ENCODE data around the gene JUND. TPM values are rescaled to one million over a fixed set of nuclear protein-coding genes. Genes with fewer than 3 reads are reported as not detected.

The JUND gene
- total RNA-seq, 1 donor from 2014 or later, result 225 TPM

DNA sequence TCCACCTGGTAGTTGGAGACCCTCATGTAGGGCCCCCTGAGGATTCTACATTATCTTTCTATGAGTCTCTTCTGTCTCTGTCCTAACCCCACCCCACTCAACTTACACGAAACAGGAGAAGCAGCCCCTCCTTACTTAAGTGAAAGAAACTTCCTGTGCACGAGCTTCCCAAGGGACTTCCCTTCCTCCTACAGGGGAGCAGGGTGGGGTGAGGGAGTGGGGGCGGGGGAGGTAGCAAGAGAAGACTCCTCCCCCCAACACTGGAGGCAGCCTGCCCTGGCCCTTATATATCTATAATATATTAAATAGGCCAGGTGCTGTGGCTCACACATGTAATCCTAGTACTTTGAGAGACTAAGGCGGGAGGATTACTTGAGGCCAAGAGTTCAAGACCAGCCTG lies 49.6 kb downstream of the JUND start:
- H3K4me3 Mint-ChIP-seq, result no peak overlapping the region
- peaks cover 5% of the 10 kb centered on the region for H3K9me3 Mint-ChIP-seq
- peaks cover 65% of the 10 kb centered on the region for H3K27me3 Mint-ChIP-seq
- DNase-seq, result no peak
- H3K36me3 Mint-ChIP-seq (ENCODE audit: low read depth), result no peaks in the 10 kb centered on the region
- ChIA-PET CTCF (interaction anchor here (1.3 kb wide), 1 partner anchor 20 kb away, joined by 3 read pairs; no protein-coding TSS in a partner anchor), POLR2A (interaction anchor here (0.5 to 0.7 kb wide), 5 partner anchors 10 to 206 kb away, joined by 3 to 14 read pairs (median 4); no protein-coding TSS in a partner anchor)
- H3K4me1 Mint-ChIP-seq, result peaks cover 29% of the 10 kb centered on the region
- no peak overlapping the region for H3K27ac Mint-ChIP-seq
- ATAC-seq (ENCODE audit: low read depth), result no peak
- intact Hi-C loops (cut with micrococcal nuclease), result no loop called here
- TF ChIP-seq, protein P1, sequence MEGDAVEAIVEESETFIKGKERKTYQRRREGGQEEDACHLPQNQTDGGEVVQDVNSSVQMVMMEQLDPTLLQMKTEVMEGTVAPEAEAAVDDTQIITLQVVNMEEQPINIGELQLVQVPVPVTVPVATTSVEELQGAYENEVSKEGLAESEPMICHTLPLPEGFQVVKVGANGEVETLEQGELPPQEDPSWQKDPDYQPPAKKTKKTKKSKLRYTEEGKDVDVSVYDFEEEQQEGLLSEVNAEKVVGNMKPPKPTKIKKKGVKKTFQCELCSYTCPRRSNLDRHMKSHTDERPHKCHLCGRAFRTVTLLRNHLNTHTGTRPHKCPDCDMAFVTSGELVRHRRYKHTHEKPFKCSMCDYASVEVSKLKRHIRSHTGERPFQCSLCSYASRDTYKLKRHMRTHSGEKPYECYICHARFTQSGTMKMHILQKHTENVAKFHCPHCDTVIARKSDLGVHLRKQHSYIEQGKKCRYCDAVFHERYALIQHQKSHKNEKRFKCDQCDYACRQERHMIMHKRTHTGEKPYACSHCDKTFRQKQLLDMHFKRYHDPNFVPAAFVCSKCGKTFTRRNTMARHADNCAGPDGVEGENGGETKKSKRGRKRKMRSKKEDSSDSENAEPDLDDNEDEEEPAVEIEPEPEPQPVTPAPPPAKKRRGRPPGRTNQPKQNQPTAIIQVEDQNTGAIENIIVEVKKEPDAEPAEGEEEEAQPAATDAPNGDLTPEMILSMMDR (IDR thresholded peaks at IDR 0.05), result no peak

DNA sequence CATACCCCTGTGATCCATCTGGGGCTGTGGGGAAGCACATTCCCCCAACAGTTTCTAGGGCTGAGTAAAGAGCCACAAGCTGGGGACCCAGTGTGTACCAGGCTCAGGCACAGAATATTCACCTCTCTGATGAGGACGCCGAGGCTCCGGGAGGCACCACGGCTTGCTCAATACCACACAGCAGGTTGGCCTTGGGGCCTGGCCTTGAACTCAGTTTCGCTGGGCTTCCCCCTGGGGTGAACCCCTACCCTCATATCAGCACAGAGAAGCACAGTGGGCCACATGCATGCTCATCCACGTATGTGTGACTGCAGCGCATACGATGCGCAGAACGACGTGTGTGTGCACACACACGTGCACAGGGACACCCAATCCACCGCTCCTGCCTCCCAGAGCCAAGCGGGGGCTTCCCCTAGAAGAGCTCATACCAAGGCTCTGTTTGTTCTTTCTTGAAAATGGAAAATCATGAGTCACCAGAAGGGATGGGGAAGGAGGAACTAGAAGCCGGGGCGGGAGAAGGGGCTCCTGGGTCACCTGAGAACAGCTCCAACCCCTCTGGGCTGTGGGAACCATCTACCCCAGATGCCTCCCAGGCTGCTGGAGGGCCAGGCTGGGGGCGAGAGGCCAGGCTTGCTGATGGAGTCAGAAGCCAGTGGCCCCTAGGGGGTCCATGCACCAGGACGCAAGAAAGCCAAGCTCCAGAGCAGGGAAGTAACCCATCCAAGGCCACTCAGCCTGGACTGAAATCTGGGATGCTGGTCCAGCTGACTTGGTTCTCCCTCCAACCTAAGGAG lies 50.3 kb downstream of the JUND start:
- Mint-ChIP-seq H3K4me1 (peaks cover 32% of the 10 kb centered on the region), H3K27ac (peak overlapping the region; percentile 46), H3K9me3 (peaks cover 5% of the 10 kb centered on the region), H3K4me3 (no peak overlapping the region), H3K27me3 (peaks cover 62% of the 10 kb centered on the region), H3K36me3 (ENCODE audit: low read depth) (no peaks in the 10 kb centered on the region)
- intact Hi-C loops (cut with micrococcal nuclease), result no loop called here
- ChIA-PET CTCF (interaction anchor here (0.9 to 1.3 kb wide), 2 partner anchors 9 to 21 kb away, joined by 3 read pairs; no protein-coding TSS in a partner anchor), POLR2A (interaction anchor here (0.5 to 0.7 kb wide), 6 partner anchors 10 to 261 kb away, joined by 3 to 14 read pairs (median 4); no protein-coding TSS in a partner anchor)
- no peak for ATAC-seq (ENCODE audit: low read depth)
- DNase-seq, result no peak
- TF ChIP-seq, protein P1 (IDR thresholded peaks at IDR 0.05), result no peak

DNA sequence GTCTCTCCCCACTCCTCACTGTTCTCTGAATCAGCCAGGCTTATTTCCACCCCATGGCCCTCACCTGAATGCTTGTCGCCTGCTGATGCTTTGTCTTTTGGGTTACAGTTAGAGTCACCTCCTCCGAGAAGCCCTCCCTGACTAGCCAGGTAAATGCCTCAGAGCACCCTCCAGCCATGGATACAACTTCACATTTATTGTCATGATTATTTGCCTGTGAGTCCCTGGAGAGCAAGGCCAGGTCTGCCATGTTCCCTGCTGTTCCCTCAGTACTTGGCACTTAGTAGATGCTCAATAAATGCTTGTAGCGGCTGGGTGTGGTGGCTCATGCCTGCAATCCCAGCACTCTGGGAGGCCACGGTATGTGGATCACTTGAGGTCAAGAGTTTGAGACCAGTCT lies 51.5 kb downstream of the JUND start:
- ChIA-PET CTCF (interaction anchor here (0.9 kb wide), 1 partner anchor 8 kb away, joined by 3 read pairs; no protein-coding TSS in a partner anchor), POLR2A (interaction anchor here (0.6 kb wide), 1 partner anchor 60 kb away, joined by 11 read pairs; no protein-coding TSS in a partner anchor)
- Mint-ChIP-seq H3K4me3 (no peak overlapping the region), H3K36me3 (ENCODE audit: low read depth) (no peaks in the 10 kb centered on the region), H3K4me1 (peaks cover 44% of the 10 kb centered on the region), H3K27me3 (peaks cover 63% of the 10 kb centered on the region), H3K27ac (no peak overlapping the region), H3K9me3 (peaks cover 5% of the 10 kb centered on the region)
- ATAC-seq (ENCODE audit: low read depth) (no peak), DNase-seq (no peak)
- TF ChIP-seq, protein P1 (IDR thresholded peaks at IDR 0.05), result no peak
- intact Hi-C loops (cut with micrococcal nuclease), result no loop called here

Other genes with a start within 250 kb of the JUND start
- gene IL12RB1, start 194.7 kb downstream of the JUND start, total RNA-seq, result 19.9 and 20.9 TPM in 2 replicates
- gene MAST3, start 183.8 kb downstream of the JUND start, total RNA-seq, result 44.3 and 48.6 TPM in 2 replicates
- gene PIK3R2, start 128.5 kb downstream of the JUND start, total RNA-seq, result 12.0 and 12.7 TPM in 2 replicates
- 251 and 255 TPM in 2 replicates for gene IFI30, start 107.8 kb downstream of the JUND start, total RNA-seq
- gene MPV17L2, start 88.4 kb downstream of the JUND start, total RNA-seq, result 17.3 and 17.9 TPM in 2 replicates
- gene RAB3A, start 77.6 kb downstream of the JUND start, total RNA-seq, result 3.8 and 4.1 TPM in 2 replicates
- gene PDE4C, start 55.2 kb downstream of the JUND start, total RNA-seq, result not detected in 2 replicates
- 15.6 and 17.8 TPM in 2 replicates for gene IQCN, start 7.2 kb downstream of the JUND start, total RNA-seq
- gene LSM4, start 41.5 kb upstream of the JUND start, total RNA-seq, result 59.2 and 70.3 TPM in 2 replicates
- gene PGPEP1, start 59.0 kb upstream of the JUND start, total RNA-seq, result 5.6 and 6.9 TPM in 2 replicates
- not detected in 2 replicates for gene GDF15, start 104.5 kb upstream of the JUND start, total RNA-seq
- gene LRRC25, start 116.0 kb upstream of the JUND start, total RNA-seq, result 0.47 and 0.88 TPM in 2 replicates
- gene SSBP4, start 137.8 kb upstream of the JUND start, total RNA-seq, result 28.5 and 36.6 TPM in 2 replicates
- gene ISYNA1, start 156.5 kb upstream of the JUND start, total RNA-seq, result 5.1 and 6.3 TPM in 2 replicates
- 29.0 and 32.6 TPM in 2 replicates for gene ELL, start 240.4 kb upstream of the JUND start, total RNA-seq

Data from activated B cell treated with CpG ODN at 0.5 μM for 24 hours (primary cell).